SK-N-SH treated with all-trans-retinoic acid at 6 μM for 48 hours (cell line): ENCODE results near the gene ZNF547.

Experiments used
- ATAC-seq: fragments of 200-7000 bp; cut with Tn5 transposase; 3 replicates; pipeline ENCODE4 v1.9.1; 2020; ENCODE audit warnings: mild to moderate bottlenecking, moderate library complexity
- ARNTL ChIP-seq: fragments of 450-650 bp; formaldehyde crosslinking; IDR thresholded peaks from 2 replicates; pipeline ENCODE4 v1.5.0; 2020; ENCODE audit warnings: low read depth, mild to moderate bottlenecking, moderate library complexity, borderline replicate concordance
- BACH2 ChIP-seq: fragments of 250-450 bp; sonication (Bioruptor Pico); IDR thresholded peaks from 2 replicates; pipeline ENCODE4 v1.9.0; 2021; ENCODE audit warnings: mild to moderate bottlenecking, borderline replicate concordance
- CREB5 ChIP-seq: fragments of 250-450 bp; sonication (Bioruptor Pico); IDR thresholded peaks from 2 replicates; pipeline ENCODE4 v1.5.1; 2020; ENCODE audit warnings: low read depth, mild to moderate bottlenecking, moderate library complexity
- CSDC2 ChIP-seq: fragments of 250-450 bp; sonication (Bioruptor Pico); IDR thresholded peaks from 2 replicates; pipeline ENCODE4 v1.5.0; 2020; ENCODE audit warnings: mild to moderate bottlenecking, moderate library complexity
- CSRNP3 ChIP-seq: fragments of 250-450 bp; sonication (Bioruptor Pico); IDR thresholded peaks from 2 replicates; pipeline ENCODE4 v1.5.1; 2021; ENCODE audit warnings: mild to moderate bottlenecking, moderate library complexity
- ESRRG ChIP-seq: fragments of 250-450 bp; sonication (Bioruptor Pico); IDR thresholded peaks from 2 replicates; pipeline ENCODE4 v1.6.1; 2021; ENCODE audit warnings: mild to moderate bottlenecking
- GLIS3 ChIP-seq: fragments of 250-450 bp; sonication (Bioruptor Pico); IDR thresholded peaks from 2 replicates; pipeline ENCODE4 v1.5.0; 2020; ENCODE audit warnings: mild to moderate bottlenecking, moderate library complexity
- ISL1 ChIP-seq: fragments of 250-450 bp; sonication (Bioruptor Pico); IDR thresholded peaks from 2 replicates; pipeline ENCODE4 v2.1.2; 2022; ENCODE audit warnings: mild to moderate bottlenecking, moderate library complexity
- OSR1 ChIP-seq: fragments of 250-450 bp; sonication (Bioruptor Pico); IDR thresholded peaks from 2 replicates; pipeline ENCODE4 v1.8.0; 2022; ENCODE audit warnings: moderate library complexity, mild to moderate bottlenecking, inconsistent platforms
- PPARA ChIP-seq: fragments of 250-450 bp; sonication (Bioruptor Pico); IDR thresholded peaks from 2 replicates; pipeline ENCODE4 v1.5.0; 2020; ENCODE audit warnings: mild to moderate bottlenecking, borderline replicate concordance
- RARB ChIP-seq: fragments of 250-450 bp; sonication (Bioruptor Pico); IDR thresholded peaks from 2 replicates; pipeline ENCODE4 v1.8.0; 2021; ENCODE audit warnings: mild to moderate bottlenecking, moderate library complexity
- SNAI2 ChIP-seq: fragments of 250-450 bp; sonication (Bioruptor Pico); IDR thresholded peaks from 2 replicates; pipeline ENCODE4 v1.5.0; 2020; ENCODE audit warnings: mild to moderate bottlenecking, moderate library complexity
- TCF4 ChIP-seq: fragments of 250-450 bp; sonication (Bioruptor Pico); IDR thresholded peaks from 2 replicates; pipeline ENCODE4 v1.8.0; 2021; ENCODE audit warnings: mild to moderate bottlenecking, moderate library complexity, borderline replicate concordance
- TOX ChIP-seq: fragments of 250-450 bp; sonication (Bioruptor Pico); IDR thresholded peaks from 2 replicates; pipeline ENCODE4 v1.8.0; 2021; ENCODE audit warnings: mild to moderate bottlenecking, moderate library complexity, borderline replicate concordance
- ZC3H10 ChIP-seq: fragments of 250-450 bp; sonication (Bioruptor Pico); IDR thresholded peaks from 2 replicates; pipeline ENCODE4 v1.5.1; 2021; ENCODE audit warnings: mild to moderate bottlenecking, moderate library complexity
- ZFP3 ChIP-seq: fragments of 250-450 bp; sonication (Bioruptor Pico); IDR thresholded peaks from 2 replicates; pipeline ENCODE4 v1.5.0; 2020; ENCODE audit warnings: mild to moderate bottlenecking, moderate library complexity
- ZFP30 ChIP-seq: fragments of 450-650 bp; formaldehyde crosslinking; IDR thresholded peaks from 2 replicates; pipeline ENCODE4 v1.5.0; 2022; ENCODE audit warnings: mild to moderate bottlenecking, moderate library complexity
- ZNF565 ChIP-seq: fragments of 450-650 bp; formaldehyde crosslinking; conservative IDR thresholded peaks from 2 replicates; pipeline ENCODE4 v1.5.0; 2020; ENCODE audit warnings: low read depth, mild to moderate bottlenecking, moderate library complexity
- ZNF8 ChIP-seq: fragments of 450-650 bp; formaldehyde crosslinking; IDR thresholded peaks from 2 replicates; pipeline ENCODE4 v1.5.0; 2020; ENCODE audit warnings: mild to moderate bottlenecking, moderate library complexity
- TF ChIP-seq, protein P1 (sequence below): fragments of 250-450 bp; sonication (Bioruptor Pico); IDR thresholded peaks from 2 replicates; pipeline ENCODE4 v1.5.0; 2020; ENCODE audit warnings: mild to moderate bottlenecking, moderate library complexity
- TF ChIP-seq, protein P2 (sequence below): fragments of 250-450 bp; sonication (Bioruptor Pico); IDR thresholded peaks from 2 replicates; pipeline ENCODE4 v1.8.0; 2020; ENCODE audit warnings: mild to moderate bottlenecking, moderate library complexity, borderline replicate concordance
- TF ChIP-seq, protein P3 (sequence below): fragments of 250-450 bp; sonication (Bioruptor Pico); IDR thresholded peaks from 2 replicates; pipeline ENCODE4 v1.8.0; 2021; ENCODE audit warnings: low read depth, mild to moderate bottlenecking, moderate library complexity, borderline replicate concordance

ZNF547 gene

GRCh38 chr19:57351867-57352266 lies 11.5 kb upstream of the ZNF547 start:
- TF ChIP-seq ZNF565 (no peak), ESRRG (CRISPR knock-in tag) (no peak)
- ATAC-seq = peak; percentile 8

DNA sequence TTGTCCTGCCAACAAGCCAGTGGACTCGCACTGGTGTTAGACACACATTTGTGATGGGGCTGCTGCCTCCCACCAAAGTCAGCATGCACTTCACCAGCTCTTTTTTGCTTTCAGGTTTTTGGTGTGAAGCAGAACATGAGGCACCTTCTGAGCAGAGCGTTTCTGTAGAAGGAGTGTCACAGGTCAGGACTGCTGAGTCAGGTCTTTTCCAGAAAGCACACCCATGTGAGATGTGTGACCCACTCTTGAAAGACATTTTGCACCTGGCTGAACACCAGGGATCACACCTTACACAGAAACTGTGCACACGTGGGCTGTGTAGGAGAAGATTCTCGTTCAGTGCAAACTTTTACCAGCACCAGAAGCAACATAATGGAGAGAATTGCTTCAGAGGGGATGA lies 7.4 kb upstream of the ZNF547 start:
- ATAC-seq = no peak
- no peak for TF ChIP-seq GLIS3 (CRISPR knock-in tag)
- TF ChIP-seq, protein P1, sequence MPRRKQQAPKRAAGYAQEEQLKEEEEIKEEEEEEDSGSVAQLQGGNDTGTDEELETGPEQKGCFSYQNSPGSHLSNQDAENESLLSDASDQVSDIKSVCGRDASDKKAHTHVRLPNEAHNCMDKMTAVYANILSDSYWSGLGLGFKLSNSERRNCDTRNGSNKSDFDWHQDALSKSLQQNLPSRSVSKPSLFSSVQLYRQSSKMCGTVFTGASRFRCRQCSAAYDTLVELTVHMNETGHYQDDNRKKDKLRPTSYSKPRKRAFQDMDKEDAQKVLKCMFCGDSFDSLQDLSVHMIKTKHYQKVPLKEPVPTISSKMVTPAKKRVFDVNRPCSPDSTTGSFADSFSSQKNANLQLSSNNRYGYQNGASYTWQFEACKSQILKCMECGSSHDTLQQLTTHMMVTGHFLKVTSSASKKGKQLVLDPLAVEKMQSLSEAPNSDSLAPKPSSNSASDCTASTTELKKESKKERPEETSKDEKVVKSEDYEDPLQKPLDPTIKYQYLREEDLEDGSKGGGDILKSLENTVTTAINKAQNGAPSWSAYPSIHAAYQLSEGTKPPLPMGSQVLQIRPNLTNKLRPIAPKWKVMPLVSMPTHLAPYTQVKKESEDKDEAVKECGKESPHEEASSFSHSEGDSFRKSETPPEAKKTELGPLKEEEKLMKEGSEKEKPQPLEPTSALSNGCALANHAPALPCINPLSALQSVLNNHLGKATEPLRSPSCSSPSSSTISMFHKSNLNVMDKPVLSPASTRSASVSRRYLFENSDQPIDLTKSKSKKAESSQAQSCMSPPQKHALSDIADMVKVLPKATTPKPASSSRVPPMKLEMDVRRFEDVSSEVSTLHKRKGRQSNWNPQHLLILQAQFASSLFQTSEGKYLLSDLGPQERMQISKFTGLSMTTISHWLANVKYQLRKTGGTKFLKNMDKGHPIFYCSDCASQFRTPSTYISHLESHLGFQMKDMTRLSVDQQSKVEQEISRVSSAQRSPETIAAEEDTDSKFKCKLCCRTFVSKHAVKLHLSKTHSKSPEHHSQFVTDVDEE (CRISPR knock-in tag) = no peak
- no peak for TF ChIP-seq SNAI2 (CRISPR knock-in tag)
- TF ChIP-seq PPARA = no peak
- no peak for TF ChIP-seq TOX (CRISPR knock-in tag)
- no peak for TF ChIP-seq ZNF8
- no peak for TF ChIP-seq BACH2 (CRISPR knock-in tag)
- TF ChIP-seq RARB (CRISPR knock-in tag) = no peak
- TF ChIP-seq CSDC2 (CRISPR knock-in tag) = no peak
- no peak for TF ChIP-seq ARNTL
- no peak for TF ChIP-seq ESRRG (CRISPR knock-in tag)
- TF ChIP-seq ZC3H10 (CRISPR knock-in tag) = no peak
- no peak for TF ChIP-seq OSR1 (CRISPR knock-in tag)
- TF ChIP-seq, protein P2, sequence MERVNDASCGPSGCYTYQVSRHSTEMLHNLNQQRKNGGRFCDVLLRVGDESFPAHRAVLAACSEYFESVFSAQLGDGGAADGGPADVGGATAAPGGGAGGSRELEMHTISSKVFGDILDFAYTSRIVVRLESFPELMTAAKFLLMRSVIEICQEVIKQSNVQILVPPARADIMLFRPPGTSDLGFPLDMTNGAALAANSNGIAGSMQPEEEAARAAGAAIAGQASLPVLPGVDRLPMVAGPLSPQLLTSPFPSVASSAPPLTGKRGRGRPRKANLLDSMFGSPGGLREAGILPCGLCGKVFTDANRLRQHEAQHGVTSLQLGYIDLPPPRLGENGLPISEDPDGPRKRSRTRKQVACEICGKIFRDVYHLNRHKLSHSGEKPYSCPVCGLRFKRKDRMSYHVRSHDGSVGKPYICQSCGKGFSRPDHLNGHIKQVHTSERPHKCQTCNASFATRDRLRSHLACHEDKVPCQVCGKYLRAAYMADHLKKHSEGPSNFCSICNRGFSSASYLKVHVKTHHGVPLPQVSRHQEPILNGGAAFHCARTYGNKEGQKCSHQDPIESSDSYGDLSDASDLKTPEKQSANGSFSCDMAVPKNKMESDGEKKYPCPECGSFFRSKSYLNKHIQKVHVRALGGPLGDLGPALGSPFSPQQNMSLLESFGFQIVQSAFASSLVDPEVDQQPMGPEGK (CRISPR knock-in tag) = no peak
- no peak for TF ChIP-seq ZFP30 (CRISPR knock-in tag)
- no peak for TF ChIP-seq CSRNP3 (CRISPR knock-in tag)
- TF ChIP-seq ZFP3 (CRISPR knock-in tag) = no peak
- TF ChIP-seq, protein P3, sequence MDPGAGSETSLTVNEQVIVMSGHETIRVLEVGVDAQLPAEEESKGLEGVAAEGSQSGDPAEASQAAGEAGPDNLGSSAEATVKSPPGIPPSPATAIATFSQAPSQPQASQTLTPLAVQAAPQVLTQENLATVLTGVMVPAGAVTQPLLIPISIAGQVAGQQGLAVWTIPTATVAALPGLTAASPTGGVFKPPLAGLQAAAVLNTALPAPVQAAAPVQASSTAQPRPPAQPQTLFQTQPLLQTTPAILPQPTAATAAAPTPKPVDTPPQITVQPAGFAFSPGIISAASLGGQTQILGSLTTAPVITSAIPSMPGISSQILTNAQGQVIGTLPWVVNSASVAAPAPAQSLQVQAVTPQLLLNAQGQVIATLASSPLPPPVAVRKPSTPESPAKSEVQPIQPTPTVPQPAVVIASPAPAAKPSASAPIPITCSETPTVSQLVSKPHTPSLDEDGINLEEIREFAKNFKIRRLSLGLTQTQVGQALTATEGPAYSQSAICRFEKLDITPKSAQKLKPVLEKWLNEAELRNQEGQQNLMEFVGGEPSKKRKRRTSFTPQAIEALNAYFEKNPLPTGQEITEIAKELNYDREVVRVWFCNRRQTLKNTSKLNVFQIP (CRISPR knock-in tag) = no peak
- TF ChIP-seq CREB5 (CRISPR knock-in tag) = no peak
- no peak for TF ChIP-seq TCF4 (CRISPR knock-in tag)

- TF ChIP-seq ARNTL (no peak), ZNF8 (no peak)
- ATAC-seq = no peak
These were observed 5.9 kb upstream of the ZNF547 start for GRCh38 chr19:57357406-57357805.

- ATAC-seq = no peak
- TF ChIP-seq CREB5 (CRISPR knock-in tag) (no peak), SNAI2 (CRISPR knock-in tag) (no peak), CSDC2 (CRISPR knock-in tag) (no peak), ZFP3 (CRISPR knock-in tag) (no peak), BACH2 (CRISPR knock-in tag) (no peak), PPARA (no peak), OSR1 (CRISPR knock-in tag) (no peak), ESRRG (CRISPR knock-in tag) (no peak), GLIS3 (CRISPR knock-in tag) (no peak), ZNF8 (no peak), ISL1 (CRISPR knock-in tag) (no peak), CSRNP3 (CRISPR knock-in tag) (no peak), ARNTL (no peak)
- TF ChIP-seq, protein P3 (CRISPR knock-in tag) = no peak
These were observed 4.1 kb upstream of the ZNF547 start for GRCh38 chr19:57359300-57359699.
